ENCODE measurements around the gene RER1.

The RER1 gene

DNA sequence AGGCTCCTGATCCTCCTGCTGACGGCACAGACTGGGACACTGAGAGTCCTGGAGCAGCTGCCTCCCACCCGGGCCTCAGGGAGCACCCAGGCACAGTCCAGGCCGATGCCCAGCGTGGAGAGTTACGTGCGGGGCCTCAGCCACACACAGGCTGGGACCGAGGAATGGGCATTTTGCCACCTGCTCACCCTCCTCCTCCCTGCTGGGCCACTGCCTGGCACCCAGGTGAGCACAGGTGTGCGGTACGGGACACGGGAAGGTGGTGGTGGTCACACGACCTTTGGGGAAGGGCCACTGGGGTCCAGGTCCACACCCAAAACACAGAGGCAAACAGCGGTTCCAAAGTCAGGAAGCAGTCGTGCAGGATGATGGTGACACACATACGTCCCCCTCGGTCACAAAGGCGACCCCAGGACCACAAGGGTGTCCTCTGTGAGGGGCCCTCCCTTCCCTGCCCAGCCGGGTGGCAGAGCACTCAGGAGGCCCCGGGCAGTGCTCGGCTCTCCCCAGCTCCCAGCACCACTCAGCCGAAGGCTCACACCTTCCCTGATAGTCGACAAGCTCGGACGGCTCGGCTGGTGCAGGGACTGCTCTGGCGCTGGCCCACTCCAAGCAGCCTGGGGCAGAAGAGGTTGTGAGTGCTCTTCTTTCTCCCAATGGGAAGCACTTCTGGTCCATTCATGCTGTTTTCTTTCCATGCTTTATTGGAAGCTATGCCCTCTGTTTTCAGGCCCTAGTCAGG is 14.5 kb upstream of the RER1 start:
- DNase-seq, result no peak

DNA sequence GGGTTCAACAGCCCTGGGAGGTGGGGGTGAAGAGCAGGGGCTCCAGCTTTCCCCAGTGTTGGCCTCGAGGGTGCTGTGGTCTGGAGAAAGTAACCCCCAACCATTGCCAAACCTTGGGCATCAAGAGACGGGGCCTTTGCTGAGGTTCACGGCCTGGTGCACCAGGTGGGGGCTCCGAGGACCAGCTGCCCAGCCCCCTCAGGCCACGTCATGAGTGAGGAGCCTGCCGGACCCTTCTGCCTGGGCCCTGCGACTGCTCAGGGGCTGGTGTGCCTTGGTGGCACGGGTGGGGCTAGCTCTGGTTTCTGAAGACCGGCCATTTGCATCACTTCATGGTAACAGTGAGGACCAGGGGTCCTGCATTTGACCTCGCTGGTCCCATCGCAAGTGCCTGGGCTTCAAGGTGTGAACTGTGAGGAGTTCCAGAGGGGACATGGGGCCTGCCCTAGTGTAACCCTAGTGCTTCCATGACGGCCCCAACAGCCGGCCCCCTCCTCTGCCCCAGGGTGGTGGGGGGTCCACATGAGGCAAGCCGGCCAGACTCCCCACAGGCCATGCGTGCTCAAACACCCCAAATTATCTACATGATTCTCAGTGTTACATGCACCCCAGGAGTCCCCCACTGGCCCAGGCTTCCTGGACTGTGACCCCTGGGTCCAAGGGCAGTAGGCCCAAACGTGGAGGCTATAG is 13.7 kb upstream of the RER1 start:
- no peak for DNase-seq

DNA sequence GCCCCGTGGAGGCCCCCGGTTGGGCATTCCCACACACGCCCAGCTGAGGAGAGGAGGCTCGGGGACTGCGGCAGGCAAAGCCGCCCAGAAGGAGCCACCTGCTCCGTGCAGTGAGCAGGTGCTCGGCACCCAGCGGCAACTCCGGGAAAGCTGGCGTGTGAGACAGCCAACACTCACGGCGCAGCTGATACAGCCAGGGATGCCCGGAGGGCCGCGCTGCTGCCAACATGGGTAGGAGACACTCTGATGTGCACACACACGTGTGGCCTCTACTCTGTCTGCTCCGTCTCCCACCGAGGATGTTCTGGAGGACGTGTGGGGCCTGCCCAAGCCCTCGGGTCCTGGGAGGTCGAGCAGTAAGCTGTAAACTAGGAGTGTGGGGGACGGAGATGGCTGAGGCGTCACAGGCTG is 13.2 kb upstream of the RER1 start:
- DNase-seq, result no peak

DNA sequence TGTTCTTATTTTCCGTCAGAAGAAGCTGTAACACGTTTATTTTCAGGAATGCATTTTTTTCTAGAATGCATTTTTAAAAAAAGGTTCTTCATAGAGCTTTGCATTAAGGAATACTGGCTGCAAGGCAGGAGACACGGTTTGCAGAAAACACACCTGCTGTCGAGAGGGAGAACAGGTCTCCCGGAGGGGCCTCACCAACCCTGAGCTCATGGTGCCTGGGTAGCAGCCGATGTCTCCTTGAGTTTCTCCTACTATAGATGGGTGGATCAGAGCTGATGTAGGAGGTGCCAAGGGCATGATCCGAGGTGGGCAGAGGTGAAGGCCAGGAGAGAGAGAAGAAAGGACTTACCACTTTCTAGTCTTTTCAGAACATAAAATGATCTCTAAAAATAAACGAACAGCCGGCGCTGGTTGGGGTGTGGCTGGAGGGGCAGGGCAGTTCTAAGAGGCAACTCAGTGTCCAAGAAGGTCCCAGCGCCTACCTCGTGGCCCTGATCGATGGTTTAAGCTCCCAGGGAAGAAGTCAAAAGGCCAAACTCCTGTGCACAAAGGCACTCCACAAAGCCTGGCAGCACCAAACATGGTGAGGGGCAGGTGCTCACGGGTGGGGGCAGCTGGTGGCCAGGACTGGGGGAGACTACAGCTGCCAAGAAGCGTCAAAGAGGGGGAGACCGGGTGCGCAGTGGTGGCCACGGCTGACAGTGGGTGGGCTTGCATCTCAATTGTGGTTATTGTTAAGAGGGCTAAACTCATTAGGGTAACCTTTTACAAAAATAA is 12.5 kb upstream of the RER1 start:
- no peak for DNase-seq

DNA sequence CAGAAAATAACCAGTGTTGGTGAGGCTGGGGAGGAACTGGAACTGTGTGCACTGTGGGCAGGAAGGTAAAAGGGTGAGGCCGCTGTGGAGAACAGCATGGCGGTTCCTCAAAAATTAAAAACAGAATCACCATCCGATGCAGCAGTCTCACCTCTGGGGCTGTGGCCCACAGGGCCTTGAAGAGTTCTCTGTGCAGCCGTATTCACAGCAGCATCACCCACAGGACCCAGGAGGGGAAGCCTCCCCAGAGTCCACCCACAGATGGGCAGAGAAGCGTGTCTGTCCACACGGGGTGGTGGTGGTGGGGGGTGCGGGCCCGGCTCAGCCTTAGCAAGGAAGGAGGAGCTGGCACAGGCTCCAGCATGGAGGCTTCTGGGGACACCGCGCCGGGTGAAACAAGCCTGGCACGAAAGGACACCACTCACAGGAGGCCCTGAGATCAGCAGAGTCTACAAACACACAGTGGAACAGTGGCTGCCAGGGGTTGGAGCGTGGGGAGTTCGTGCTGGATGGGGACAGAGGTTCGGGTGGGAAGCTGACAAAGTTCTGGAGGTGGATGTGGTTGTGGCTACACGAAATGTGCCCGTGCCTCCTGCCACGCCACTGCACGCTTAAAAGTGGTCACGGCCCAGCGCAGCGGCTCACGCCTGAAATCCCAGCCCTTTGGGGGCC is 11.8 kb upstream of the RER1 start:
- no peak for DNase-seq

DNA sequence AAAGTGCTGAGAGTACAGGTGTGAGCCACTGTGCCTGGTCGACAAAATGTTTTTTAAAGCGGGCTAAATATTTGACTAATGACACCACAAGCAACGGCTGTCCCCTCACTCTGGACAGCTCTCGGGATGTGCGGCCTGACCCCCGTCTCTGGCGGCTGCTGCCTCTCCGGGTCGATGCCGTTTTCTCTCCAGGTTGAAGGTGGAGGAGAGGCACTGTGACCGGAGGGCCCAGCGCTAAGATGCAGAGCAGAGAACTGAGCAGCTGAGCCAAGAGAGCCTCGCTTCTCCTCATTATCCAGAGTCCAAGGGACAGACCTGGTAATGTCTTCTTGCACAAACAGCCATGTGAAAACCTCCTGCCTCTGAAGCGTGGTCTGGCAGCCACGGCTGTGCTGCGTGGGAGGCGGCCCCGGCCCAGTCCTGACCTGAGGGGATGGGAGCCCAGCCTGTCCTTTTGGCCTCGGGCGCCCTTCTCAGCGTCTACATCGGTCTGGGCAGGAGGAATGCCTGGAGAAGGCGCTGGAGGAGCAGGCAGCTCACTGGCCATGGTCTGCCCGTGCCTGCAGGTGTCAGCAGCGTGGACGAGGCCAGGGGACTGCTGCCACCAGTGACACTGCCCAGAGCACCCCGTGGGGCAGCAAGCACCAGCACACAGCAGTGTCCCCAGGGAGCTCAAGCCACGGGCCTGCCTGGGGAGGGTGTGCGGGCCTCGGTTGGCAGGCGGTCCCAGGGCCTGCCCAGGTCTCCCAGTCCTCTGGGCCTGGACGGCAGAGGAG is 10.6 kb upstream of the RER1 start:
- DNase-seq, result no peak

DNA sequence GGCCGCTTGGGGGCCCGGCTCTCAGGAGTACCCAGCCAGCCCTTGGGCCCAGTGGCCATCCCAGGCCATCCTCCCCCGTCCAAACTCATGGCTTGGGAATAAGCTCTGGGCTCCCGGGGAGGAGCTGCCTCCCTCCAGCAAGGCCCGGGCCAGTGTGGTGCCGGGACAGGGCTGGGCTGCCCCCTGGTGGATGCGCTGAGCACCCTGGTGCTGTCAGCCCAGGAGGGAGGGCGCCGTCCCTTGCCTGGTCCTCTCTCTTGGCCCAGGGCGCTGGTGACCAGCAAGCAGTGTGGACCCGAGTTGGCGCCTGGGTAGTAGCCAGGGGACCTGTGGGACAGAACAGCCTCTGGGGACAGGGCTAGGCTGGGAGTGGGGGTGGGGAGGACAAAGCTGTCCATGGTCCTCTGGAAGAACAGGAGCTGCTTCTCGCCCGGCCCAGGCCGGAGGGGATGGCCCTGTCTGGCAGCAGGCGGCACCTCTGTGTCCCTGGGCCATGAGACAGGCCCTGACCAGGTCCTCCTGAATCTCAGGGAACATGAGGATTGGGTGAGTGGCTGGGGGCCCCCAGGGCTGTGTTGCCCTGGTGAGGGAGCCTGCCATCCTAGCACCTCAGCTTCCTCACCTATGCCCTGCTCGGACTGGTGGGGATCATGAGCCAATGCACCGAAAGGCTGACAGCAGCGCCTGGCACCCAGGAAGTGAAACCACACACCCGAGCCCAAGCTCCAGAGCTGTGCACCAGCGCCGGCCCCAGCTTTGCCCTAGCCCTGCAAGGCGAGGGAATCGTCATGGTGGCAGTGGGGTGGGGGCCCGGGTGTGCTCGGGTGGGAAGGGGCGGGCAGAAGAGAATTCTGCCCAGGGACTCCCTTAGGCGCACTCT is 9.7 kb upstream of the RER1 start:
- no peak for DNase-seq

DNA sequence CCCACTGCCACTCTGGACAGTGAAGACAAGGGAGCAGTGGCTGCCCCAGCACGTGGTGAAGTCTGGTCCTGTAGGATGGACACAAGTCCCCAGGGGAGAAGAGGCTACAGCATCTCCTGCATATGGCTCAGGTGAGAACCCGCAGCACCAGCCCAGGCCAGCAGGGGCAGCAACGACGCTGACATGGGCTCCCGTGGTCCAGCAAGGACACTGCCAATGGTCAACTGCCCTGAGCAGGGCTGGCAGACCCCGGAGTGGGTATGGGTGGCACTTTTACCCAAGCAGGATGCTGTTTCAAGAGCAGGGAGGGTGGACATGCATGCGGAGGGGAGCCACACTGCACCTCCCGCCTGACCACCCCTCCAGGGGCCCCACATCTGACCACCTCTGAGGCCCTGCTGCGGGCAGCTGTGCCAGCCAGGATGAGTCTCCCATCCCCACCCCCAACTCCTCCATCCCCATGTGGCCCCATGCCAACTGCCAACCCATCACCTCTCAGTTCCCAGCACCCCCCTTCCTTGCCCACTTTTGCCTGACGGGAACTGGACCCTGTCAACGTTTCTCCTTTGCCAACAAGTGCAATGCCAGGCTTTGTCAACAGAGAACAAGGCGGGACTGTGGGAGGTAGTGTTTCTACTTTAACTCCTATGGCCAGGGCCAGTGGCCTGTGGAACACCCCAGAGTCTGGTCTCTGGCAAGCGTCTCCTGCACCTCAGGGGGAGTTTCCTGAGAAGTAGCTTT is 8.8 kb upstream of the RER1 start:
- DNase-seq, result peak; percentile 11

DNA sequence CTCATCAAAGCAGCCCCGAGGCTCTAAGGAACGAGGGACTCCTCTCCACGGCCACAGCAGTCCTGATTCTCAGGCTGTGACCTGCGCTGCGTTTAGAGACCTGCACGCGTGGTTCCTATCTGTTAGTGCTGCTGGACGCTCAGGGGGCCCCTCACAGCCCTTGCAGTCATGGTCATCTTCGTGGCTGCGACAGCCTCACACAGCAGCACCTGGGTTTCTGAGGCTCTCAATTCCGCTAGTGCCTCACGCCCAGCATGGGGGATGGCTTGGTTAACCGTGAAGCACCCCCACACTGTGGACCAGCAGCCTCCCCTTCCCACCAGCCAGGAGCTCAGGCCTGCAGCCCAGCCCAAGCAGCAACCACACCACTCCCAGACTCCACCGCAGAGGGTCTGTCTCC is 8.1 kb upstream of the RER1 start:
- DNase-seq, result no peak

DNA sequence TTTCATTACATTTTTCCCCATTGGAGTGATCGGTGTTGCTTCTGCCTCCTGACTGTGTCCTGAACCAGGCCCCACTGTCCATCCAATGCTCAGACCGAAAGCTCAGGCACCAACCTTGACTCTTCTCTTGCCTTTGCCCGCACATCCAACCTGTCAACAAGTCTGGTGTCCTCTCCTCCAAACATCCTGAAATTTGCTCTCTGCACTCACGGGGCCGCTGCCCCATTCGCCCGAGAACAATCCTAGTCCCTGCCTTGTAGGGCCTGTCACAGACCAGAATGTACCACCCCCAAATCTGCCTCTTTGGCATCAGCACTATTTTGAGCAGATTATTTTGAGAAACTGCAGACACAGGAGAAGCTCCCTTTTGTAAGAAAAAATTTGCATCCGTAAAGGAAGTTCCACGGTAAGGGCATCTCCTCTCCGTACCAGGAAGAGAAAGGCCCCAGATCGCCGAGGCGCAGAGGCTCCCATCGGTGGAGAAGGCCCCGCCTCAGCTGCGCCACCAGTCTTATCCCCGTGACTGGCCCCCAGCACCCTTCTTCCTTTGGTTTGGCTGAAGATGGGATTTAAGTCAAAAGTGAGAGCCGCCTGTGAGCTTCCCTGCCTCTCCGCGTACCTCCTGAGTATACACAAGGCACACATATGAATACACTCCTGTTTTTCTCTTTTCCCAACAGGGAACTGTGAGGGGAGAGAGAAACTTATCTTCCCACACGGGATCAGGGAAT is 7.3 kb upstream of the RER1 start:
- DNase-seq, result no peak

DNA sequence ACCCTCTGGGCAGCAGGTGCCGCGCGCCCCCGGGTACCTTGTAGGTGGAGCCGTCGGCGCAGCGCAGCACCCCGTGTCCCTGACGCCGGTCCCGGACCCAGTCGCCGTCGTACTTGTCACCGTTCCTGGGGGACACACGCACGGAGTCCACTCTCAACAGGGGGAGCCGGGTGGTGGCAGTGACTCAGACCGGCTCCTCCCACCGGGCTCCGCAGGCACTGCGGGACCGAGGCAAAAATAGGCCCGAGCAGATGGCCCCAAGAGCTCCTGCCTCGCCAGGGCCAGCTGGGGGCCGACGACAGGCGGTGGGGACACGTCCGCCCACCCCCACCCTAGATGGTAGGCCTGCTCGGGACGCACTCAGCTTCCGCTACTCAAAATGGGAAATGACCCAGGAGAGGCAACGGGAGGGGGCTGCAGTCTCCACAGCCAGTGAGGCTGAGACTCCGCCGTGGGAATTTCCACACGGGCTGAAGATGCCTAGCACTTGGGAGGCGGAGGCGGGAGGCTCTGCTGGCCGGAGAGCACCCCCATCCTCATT is 6.6 kb upstream of the RER1 start:
- no peak for DNase-seq

DNA sequence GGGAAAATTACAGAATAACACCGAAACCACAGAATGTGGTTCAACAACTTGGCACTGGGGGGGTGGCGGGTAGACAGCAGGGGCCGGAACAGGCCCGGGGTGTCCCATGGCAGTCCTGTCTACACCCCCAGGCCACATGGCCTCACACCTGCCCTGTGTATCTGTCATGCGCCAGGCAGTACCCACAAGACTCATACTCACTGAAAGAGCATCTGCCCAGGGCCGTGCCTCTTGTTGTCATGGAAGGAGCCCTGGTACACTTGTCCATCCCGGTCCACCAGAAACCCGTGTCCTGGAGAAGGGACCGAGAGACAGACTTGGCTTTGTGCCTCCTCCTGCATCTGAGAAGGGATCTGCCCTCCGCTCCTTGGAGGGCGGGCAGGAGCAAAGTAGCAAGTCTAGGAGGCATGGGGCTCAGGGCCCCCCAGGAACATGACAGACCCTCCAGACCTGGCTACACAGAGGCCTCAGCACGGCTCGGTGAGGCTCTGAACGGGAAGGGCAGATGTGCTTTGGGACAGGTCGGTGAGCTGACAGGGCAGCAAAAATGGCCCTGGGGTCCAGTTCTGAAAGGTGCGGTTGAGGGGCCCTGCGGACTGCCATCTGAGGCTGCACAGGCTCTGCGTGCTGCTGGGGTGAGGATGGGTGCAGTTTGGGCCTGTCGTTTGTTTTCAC is 5.9 kb upstream of the RER1 start:
- DNase-seq, result no peak

DNA sequence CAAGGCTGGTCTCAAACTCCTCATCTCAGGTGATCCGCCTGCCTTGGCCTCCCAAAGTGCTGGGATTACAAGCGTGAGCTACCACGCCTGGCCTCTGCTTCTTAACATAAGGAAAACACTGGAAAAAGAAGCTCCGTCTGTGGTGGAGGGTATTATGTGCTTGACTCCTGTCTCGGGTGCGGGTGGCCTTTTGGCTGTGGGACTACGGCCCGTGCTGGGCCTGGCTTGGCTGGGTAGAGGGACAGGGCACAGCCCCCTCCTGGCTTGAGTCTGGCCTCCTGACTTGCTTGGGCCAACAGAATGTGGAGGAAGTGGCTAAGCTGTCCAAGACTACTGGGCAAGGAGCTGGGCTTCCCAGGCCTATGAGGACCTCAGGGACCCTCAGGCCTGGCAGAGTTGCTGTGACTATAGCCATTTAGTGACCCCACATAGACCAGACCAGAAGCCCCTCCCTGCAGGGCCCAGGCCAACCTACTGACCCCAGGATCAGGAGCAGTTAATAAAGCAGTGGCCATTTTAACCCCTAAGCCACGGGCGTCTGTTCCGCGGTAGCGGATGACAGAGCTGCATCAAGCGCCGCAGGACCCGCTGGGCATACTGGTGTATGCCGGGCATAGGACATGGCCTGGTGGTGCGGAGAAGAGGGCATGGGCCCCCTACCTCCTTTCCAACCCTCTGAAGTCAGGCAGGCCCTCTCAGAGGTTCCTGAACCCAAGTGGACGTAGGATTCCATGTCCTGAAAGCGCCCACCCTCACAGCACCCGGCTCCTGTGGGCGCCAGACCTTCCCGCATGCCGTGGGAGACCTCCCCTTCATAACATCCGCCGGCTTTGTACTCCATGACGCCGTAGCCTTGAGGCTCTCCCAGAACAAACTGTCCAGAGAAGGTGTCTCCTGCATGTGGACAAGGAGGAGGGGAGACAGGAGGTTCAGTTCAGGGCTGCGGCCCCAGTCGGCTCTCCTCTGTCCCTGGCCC is 4.7 kb upstream of the RER1 start:
- DNase-seq, result no peak

DNA sequence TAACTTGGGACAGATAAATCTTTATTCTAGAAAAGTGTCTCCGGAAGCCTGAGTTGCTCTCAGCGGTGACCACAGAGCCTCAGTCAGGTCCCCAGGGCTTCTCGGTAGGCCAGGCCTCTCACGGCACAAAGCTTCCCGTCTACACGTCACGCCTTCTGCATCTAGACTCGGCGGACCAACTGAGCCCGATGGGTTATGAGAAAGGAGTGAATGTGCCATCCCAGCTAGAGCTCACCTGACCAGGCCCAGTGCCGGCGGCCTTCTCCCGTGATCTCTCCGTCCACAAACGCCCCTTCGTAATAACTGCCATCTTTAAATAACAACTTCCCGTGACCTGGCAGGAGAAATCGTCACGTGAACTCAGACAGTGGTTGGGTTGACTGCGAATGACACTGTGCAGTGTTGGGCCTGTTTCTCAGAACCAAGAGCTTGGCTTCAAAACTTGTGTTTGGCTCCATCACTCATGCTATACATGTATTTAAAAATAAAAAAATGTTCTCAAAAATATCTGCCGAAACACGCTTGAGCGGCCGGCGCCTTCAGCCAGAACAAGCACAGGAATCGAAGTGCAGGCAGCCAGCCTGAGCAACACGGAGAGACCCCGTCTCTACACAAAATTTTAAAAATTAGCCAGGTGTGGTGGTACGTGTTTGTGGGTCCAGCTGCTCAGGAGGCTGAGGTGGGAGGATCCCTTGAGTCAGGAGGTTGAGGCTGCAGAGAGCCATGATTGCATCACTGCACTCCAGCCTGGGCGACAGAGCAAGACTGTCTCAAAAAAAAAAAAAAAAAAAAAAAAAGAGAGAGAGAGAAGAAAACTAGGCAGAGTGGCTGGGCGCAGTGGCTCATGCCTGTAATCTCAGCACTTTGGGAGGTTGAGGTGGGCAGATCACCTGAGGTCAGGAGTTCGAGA is 3.4 kb upstream of the RER1 start:
- DNase-seq, result no peak

DNA sequence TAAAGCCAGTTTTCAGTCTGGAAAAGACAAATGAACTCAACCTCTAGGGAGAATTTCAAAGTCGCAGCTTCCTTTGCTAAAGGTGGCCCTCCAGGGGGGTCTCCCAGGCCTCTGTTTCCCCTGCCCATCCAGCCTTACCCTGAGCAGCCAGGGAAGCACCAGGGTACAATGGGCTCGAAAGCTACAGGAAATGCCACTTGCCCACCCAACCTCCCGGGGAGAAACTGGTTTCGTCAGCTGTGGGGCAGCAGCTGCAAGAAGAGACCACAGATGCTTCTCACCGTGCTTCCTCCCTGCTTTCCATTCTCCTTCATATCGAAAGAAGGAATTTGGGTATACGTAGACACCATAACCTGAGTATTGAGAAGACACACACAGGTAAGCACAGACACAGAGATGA is 2.0 kb upstream of the RER1 start:
- no peak for DNase-seq

DNA sequence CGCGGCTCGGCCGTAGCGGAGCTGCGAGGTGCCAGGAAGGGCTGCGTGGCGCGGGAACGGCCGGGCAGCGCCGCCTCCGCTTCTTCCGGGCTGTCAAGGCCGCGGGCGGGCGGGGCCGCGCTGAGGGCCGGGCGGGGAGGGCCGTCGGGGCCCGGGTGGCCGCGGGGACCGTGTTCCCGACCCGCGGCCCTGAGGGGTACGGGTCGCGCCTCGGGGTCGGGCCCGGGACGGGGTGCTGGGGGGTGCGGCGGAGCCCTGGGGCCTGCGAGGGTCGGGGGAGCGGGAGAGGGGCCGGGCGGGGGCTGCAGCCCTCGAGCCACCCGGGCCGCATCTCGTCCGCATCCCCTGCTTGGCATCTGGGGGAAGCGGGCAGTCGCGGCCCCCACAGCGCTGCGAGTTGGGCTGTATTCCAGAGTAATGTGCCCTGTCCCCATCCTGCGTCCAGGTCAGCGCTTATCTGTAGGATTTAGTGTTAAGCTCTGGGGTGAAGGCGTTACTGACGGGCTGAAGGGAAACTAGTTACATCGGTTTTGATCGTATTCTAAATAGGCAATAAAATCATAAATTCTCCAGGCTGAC is 379 bp downstream of the RER1 start:
- DNase-seq, result no peak
